HUES48 (cell line): ENCODE measurements around the gene TRABD.

Source experiments
- H3K27ac ChIP-seq: one replicate; pipeline ENCODE4 v1.7.0; 2013; ENCODE audit warnings: low read depth, low read length, inconsistent platforms
- H3K27me3 ChIP-seq: 2 replicates; pipeline ENCODE4 v1.6.1; 2013; ENCODE audit warnings: mild to moderate bottlenecking, low read length; ENCODE audit not compliant: control insufficient read depth, insufficient read depth
- H3K36me3 ChIP-seq: 2 replicates; pipeline ENCODE4 v1.6.1; 2013; ENCODE audit warnings: low read length; ENCODE audit not compliant: control insufficient read depth, insufficient read depth
- H3K4me1 ChIP-seq: 2 replicates; pipeline ENCODE4 v1.6.1; 2013; ENCODE audit warnings: mild to moderate bottlenecking, low read length; ENCODE audit not compliant: control insufficient read depth, insufficient read depth
- H3K4me3 ChIP-seq: 2 replicates; pipeline ENCODE4 v1.5.1; 2013; ENCODE audit warnings: mild to moderate bottlenecking, low read depth, low read length
- H3K9ac ChIP-seq: 2 replicates; pipeline ENCODE4 v1.6.1; 2013; ENCODE audit warnings: mild to moderate bottlenecking, low read depth, low read length, moderate library complexity
- H3K9me3 ChIP-seq: 2 replicates; pipeline ENCODE4 v1.6.1; 2013; ENCODE audit warnings: low read length; ENCODE audit not compliant: control insufficient read depth, insufficient read depth

The TRABD gene

GRCh38 chr22:50170453-50171318 is 15.0 kb upstream of the TRABD start, which contains the start of gene PANX2:
Gene PANX2 (plus strand): TSS chr22:50170731. CDS start chr22:50170731, 0 bp downstream.
- H3K9me3 ChIP-seq: no peaks in the 10 kb centered on the region
- no peak within 1 kb of the TSS for H3K9ac ChIP-seq
- no peaks in the 10 kb centered on the region for H3K36me3 ChIP-seq
- H3K27me3 ChIP-seq: peaks cover 21% of the 10 kb centered on the region
- H3K27ac ChIP-seq: no peak within 1 kb of the TSS
- H3K4me3 ChIP-seq: peak within 1 kb of the TSS; percentile 70
- H3K4me1 ChIP-seq: no peaks in the 10 kb centered on the region

DNA sequence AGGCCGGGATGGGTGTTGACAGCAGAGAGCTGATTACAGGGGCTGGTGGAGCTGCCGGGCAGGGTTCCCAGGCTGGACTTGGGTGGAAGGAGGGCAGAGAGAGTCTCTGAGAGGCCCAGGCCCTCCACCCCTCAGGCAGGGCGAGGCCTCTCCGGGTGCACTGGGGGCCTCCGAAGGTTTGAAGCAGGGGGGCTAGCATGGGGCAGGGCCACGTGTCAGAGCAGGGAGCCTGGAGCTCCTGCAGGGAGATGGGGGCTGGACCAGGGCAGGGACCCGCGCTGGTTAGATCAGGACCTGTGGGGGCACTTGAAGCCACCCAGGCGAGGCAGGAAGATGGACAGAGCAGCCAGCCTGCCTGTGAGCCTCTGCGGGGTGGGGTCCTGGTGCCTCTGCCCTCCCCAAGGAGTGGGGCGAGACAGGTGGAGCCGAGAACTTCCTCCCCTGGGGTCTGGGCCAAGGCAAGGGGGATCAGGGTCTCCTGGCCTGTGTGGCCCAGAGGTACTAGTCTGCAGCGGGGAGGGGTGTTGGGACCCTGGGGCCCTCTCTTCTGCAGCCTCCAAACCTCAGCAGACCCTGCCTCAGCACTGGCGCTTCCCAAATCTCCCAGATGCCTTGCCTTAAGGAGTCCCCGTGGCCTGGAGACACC is 14.3 kb upstream of the TRABD start:
- H3K9ac ChIP-seq: no peak overlapping the region

GRCh38 chr22:50171965-50172421 is 13.7 kb upstream of the TRABD start:
- H3K27ac ChIP-seq: no peak overlapping the region
- H3K9ac ChIP-seq: no peak overlapping the region
- H3K9me3 ChIP-seq: no peaks in the 10 kb centered on the region
- no peaks in the 10 kb centered on the region for H3K36me3 ChIP-seq
- H3K4me1 ChIP-seq: no peaks in the 10 kb centered on the region
- peaks cover 21% of the 10 kb centered on the region for H3K27me3 ChIP-seq
- H3K4me3 ChIP-seq: no peak overlapping the region

More for the DNA sequence above, 14.3 kb upstream of the TRABD start:
- Histone ChIP-seq H3K27me3 (peaks cover 21% of the 10 kb centered on the region), H3K4me1 (no peaks in the 10 kb centered on the region), H3K9me3 (no peaks in the 10 kb centered on the region), H3K27ac (no peak overlapping the region), H3K36me3 (no peaks in the 10 kb centered on the region), H3K4me3 (peak overlapping the region; percentile 70; the same call in 1 of the 2 replicates)

GRCh38 chr22:50173311-50173982 is 12.3 kb upstream of the TRABD start:
- Histone ChIP-seq H3K27me3 (peaks cover 20% of the 10 kb centered on the region), H3K9ac (no peak overlapping the region), H3K4me1 (no peaks in the 10 kb centered on the region), H3K4me3 (no peak overlapping the region), H3K9me3 (no peaks in the 10 kb centered on the region), H3K27ac (no peak overlapping the region), H3K36me3 (no peaks in the 10 kb centered on the region)

GRCh38 chr22:50173983-50174355 is 11.7 kb upstream of the TRABD start:
- Histone ChIP-seq H3K9ac (no peak overlapping the region), H3K27me3 (peaks cover 15% of the 10 kb centered on the region), H3K4me3 (no peak overlapping the region), H3K9me3 (no peaks in the 10 kb centered on the region), H3K27ac (no peak overlapping the region), H3K4me1 (no peaks in the 10 kb centered on the region), H3K36me3 (no peaks in the 10 kb centered on the region)

GRCh38 chr22:50174382-50175190 is 11.1 kb upstream of the TRABD start:
- Histone ChIP-seq H3K4me3 (no peak overlapping the region), H3K27me3 (peaks cover 10% of the 10 kb centered on the region; the same call in 1 of the 2 replicates), H3K9ac (no peak overlapping the region), H3K36me3 (0 out of 2 replicates have a peak, but pooled peaks cover 4% of the 10 kb centered on the region), H3K27ac (no peak overlapping the region), H3K4me1 (no peaks in the 10 kb centered on the region), H3K9me3 (no peaks in the 10 kb centered on the region)

- Histone ChIP-seq H3K27me3 (peaks cover 10% of the 10 kb centered on the region; the same call in 1 of the 2 replicates), H3K4me1 (no peaks in the 10 kb centered on the region), H3K4me3 (no peak overlapping the region), H3K9me3 (no peaks in the 10 kb centered on the region), H3K36me3 (0 out of 2 replicates have a peak, but pooled peaks cover 4% of the 10 kb centered on the region), H3K27ac (no peak overlapping the region), H3K9ac (no peak overlapping the region)
Measured at GRCh38 chr22:50175191-50175461, 10.6 kb upstream of the TRABD start.

DNA sequence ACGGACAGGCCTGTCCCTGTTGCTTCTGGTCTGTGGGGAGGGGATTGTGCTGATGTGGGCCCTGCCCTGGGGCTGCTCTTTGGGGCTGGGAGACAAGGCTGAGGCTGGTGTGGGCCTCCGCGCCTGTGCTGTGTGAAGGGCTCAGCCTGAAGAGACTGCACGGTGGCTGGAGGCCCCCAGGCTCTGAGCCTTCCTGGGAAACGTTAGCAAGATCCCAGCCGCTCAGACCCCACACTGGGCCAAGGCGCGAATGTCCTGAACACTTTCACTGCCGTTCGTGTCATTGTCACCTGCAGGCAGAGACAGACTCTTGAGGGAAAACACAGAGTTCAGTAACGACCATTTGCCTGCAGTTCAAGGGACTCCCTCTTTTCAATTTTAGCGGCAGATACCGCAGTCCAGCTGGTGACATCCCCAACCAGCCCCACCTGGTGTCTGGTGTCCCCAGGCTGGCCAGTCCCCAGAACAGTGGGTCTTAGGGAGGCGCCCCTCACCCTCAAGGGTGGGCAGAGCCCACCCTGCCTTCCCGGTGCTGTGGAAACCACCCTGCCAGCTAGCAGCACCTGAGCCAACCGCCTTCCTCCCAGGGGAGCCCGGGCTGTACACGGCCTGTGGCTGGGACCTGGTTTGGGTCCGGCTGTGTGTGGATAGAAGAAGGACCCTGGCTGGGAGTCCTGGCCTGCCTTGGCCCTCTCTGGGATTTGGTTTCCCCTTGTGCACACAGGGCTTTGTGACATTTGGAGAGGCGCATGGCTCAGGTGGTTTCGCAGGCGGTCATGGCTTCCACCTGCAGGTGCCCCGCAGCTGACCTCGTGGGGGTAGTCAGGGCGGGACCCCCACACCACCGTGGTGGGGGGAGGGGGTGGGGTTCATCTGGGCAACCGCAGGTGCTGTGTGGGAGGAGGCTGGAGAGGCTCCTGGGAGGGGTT is 9.5 kb upstream of the TRABD start:
- Histone ChIP-seq H3K4me3 (no peak overlapping the region), H3K9me3 (no peaks in the 10 kb centered on the region), H3K4me1 (no peaks in the 10 kb centered on the region), H3K27ac (no peak overlapping the region), H3K27me3 (peaks cover 4% of the 10 kb centered on the region; the same call in 1 of the 2 replicates), H3K36me3 (0 out of 2 replicates have a peak, but pooled peaks cover 4% of the 10 kb centered on the region), H3K9ac (no peak overlapping the region)

GRCh38 chr22:50176850-50177536 is 8.7 kb upstream of the TRABD start:
- Histone ChIP-seq H3K9me3 (no peaks in the 10 kb centered on the region), H3K9ac (no peak overlapping the region), H3K36me3 (0 out of 2 replicates have a peak, but pooled peaks cover 4% of the 10 kb centered on the region), H3K4me1 (no peaks in the 10 kb centered on the region), H3K27ac (no peak overlapping the region), H3K4me3 (no peak overlapping the region), H3K27me3 (no peaks in the 10 kb centered on the region)
